ENCODE data around the gene FFAR1. TPM values are rescaled to one million over a fixed set of nuclear protein-coding genes. Genes with fewer than 3 reads are reported as not detected.

Gene FFAR1, protein sequence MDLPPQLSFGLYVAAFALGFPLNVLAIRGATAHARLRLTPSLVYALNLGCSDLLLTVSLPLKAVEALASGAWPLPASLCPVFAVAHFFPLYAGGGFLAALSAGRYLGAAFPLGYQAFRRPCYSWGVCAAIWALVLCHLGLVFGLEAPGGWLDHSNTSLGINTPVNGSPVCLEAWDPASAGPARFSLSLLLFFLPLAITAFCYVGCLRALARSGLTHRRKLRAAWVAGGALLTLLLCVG (N-terminal part only)
- total RNA-seq: not detected in 2 replicates

DNA sequence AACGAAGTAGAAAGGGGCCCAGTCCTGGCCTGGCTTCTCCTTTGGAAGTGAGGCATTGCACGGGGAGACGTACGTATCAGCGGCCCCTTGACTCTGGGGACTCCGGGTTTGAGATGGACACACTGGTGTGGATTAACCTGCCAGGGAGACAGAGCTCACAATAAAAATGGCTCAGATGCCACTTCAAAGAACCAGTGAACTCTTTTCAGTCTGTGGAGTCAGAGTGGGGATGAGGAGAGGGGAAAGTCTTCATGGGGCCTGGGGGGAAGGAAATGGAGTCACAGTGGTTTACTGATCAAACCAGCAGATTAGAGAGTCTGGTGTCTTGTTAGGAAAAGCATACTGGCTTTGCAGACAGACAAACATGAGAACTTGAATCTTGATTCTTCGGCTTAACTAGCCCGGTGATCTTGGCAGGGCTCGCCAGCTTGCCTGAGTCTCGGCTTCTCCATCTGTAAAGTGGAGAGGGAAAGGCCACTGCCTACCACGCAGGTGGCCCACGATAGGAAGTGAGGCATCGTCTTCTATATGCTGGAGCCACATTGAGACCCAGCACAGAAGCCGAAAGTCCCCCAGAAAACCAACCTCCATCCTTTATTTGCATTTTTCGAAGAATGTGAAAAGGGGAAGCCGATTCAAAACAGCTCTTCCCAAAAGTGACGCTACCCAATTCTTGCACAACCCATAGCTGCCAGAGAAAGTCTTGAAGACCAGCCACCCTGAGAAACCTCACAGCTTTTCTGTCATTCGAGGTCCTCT is at the start of gene FFAR1:
FFAR1 (plus strand) TSS at position 732 of the 759 bp plus-strand sequence. CDS start 3,650 bp downstream, outside the sequence.

DNA sequence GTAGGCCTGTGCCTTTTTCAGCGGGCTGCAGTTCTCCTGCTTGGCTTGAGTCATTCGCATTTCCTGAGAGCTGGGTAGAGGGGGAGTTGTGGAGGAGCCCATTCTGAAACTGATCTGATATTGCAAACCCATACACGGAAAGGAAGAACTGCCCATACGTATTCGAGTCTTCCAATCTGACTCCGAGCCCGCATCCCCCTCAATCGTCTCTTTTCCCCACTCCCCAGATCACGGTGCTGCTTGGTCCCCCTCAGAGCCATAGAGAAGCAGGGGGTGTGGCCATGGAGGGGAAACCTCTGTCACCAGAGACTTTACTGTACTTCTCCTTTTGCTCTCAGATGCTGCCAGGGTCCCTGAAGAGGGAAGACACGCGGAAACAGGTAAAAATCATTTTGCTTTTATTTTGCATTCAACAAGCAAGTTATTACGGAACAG is 18.8 kb upstream of the FFAR1 start, which contains the start of gene CD22:
CD22 (plus strand) TSS at position 337 of the 435 bp plus-strand sequence. CDS start 2,854 bp downstream, outside the sequence.

DNA sequence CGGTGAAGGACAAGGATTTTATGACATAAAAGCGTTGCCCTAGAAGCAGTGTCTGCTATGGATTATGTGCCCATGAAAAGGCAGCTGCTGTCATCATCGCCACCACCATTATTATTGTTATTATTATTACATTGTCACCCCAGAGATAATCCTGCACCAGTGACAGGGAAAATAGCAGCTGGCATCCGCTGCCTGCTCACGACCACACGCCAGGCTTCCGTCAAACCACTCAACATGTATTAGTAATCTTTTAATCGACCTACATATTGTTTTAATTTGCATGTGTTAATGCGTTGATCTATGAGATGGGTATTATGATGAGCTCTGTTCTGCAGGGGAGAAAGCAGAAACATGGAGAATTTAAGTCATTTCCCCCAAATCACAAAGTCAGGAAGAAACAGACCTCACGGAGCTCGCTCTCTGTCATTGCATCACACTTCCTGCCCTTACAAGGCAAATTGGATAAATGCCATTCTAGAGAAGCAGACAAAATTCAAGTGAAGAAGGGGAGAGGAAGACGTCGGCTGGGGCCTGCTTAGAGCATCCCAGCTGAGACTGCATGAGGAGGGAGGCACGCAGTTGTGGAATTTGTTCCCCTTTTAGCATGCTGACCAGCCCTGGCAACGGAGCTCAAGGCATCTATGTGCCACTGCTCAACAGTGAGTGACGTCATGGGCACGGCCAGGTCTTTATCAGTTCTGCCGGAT is 10.3 kb downstream of the FFAR1 start, which contains the start of gene FFAR3:
FFAR3 (plus strand) TSS at position 594 of the 707 bp plus-strand sequence. CDS start 431 bp downstream, outside the sequence.

DNA sequence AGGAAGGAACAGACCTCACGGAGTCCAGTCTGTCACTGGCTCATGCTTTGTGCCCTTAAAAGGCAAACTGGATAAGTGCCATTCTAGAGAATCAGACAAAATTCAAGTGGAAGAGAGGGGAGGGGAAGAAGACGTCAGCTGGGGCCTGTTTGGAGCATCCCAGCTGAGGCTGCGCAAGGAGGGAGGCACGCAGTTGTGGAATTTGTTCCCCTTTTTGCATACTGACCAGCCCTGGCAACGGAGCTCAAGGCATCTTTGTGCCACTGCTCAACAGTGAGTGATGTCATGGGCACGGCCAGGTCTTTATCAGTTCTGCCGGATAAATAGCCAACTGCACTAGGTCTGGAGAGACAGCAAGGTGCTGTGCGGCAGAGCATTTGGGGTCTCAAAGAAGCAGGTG is 23.0 kb downstream of the FFAR1 start, which contains the start of gene GPR42:
GPR42 (plus strand) TSS at position 347 of the 400 bp plus-strand sequence. CDS start 292 bp downstream, outside the sequence.

Other genes with a start within 250 kb of the FFAR1 start
- gene FXYD3, start 232.1 kb upstream of the FFAR1 start, total RNA-seq: not detected in 2 replicates
- gene LGI4, start 212.8 kb upstream of the FFAR1 start, total RNA-seq: 0.05 and 0.37 TPM in 2 replicates
- gene FXYD1, start 209.1 kb upstream of the FFAR1 start, total RNA-seq: 1.3 and 14.8 TPM in 2 replicates
- not detected in 2 replicates for gene FXYD7, start 204.6 kb upstream of the FFAR1 start, total RNA-seq
- 61.2 and 76.9 TPM in 2 replicates for gene FXYD5, start 193.2 kb upstream of the FFAR1 start, total RNA-seq
- gene FAM187B, start 119.2 kb upstream of the FFAR1 start, total RNA-seq: not detected in 2 replicates
- 1.2 and 1.4 TPM in 2 replicates for gene LSR, start 98.9 kb upstream of the FFAR1 start, total RNA-seq
- 65.7 and 71.7 TPM in 2 replicates for gene USF2, start 78.9 kb upstream of the FFAR1 start, total RNA-seq
- gene HAMP, start 65.4 kb upstream of the FFAR1 start, total RNA-seq: not detected in 2 replicates
- gene MAG, start 55.7 kb upstream of the FFAR1 start, total RNA-seq: 0.34 and 2.9 TPM in 2 replicates
- gene CD22, start 18.7 kb upstream of the FFAR1 start, total RNA-seq: 2.2 and 4.4 TPM in 2 replicates
- gene FFAR3, start 10.6 kb downstream of the FFAR1 start, total RNA-seq: 0.19 TPM in 1 of 2 replicates, not detected in the other
- not detected in 2 replicates for gene GPR42, start 23.2 kb downstream of the FFAR1 start, total RNA-seq
- not detected in 2 replicates for gene FFAR2, start 100.4 kb downstream of the FFAR1 start, total RNA-seq
- gene KRTDAP, start 142.6 kb downstream of the FFAR1 start, total RNA-seq: not detected in 2 replicates
- 9.1 and 10.6 TPM in 2 replicates for gene DMKN, start 165.7 kb downstream of the FFAR1 start, total RNA-seq
- 22.7 and 28.3 TPM in 2 replicates for gene SBSN, start 180.4 kb downstream of the FFAR1 start, total RNA-seq
- gene GAPDHS, start 185.6 kb downstream of the FFAR1 start, total RNA-seq: not detected in 2 replicates
- 60.7 and 79.1 TPM in 2 replicates for gene TMEM147, start 197.7 kb downstream of the FFAR1 start, total RNA-seq
- gene ATP4A, start 215.8 kb downstream of the FFAR1 start, total RNA-seq: not detected in 2 replicates
- not detected in 2 replicates for gene PMIS2, start 238.3 kb downstream of the FFAR1 start, total RNA-seq